ENCODE measurements around the gene RAB12.
A peak's percentile ranks its signal among the peaks of the same experiment; 100 is the strongest.

RAB12 gene, protein sequence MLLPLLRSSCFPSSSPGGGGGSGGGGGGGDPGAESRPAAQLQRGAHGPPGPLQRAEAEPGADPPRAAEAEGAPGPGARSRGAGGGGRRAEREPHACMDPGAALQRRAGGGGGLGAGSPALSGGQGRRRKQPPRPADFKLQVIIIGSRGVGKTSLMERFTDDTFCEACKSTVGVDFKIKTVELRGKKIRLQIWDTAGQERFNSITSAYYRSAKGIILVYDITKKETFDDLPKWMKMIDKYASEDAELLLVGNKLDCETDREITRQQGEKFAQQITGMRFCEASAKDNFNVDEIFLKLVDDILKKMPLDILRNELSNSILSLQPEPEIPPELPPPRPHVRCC

DNA sequence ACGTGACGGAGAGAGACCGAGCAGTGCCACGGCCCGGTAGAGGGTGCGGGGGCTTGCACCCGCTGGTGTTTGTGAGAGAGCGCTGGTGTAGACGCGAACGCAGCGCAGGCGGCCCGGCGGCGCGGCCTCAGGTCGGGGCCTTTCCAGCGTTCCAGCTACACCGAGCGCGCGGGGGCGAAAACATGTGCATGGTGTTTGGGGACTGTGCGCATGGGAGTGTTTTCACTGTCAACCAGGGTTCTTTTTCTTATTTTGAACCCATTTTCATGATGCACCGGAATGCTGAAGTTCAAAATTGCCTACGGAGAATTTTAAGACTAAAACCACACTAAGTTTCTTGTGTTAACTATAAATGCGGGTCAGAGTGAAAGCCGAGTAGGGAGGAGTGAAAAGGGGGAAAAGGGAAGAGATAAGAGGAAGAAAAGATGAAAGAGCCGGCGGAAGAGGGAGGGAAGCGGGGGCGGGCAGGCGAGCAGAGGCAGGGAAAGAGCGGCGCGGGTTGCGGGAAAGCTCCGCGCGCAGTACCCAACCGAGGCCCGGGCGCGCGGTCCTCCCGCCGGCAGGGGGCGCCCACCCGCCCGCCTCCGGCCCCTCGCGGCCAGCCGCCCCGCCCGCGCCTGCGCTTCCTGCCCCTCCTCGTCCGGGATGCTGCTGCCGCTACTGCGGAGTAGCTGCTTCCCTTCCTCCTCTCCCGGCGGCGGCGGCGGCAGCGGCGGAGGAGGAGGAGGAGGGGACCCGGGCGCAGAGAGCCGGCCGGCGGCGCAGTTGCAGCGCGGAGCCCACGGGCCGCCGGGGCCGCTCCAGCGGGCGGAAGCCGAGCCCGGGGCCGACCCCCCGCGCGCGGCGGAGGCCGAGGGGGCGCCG, at the start of gene RAB12:
RAB12 (plus strand) TSS at position 643 of the 864 bp plus-strand sequence; CDS start at position 646, 3 bp downstream.
- TF ChIP-seq, protein P1, sequence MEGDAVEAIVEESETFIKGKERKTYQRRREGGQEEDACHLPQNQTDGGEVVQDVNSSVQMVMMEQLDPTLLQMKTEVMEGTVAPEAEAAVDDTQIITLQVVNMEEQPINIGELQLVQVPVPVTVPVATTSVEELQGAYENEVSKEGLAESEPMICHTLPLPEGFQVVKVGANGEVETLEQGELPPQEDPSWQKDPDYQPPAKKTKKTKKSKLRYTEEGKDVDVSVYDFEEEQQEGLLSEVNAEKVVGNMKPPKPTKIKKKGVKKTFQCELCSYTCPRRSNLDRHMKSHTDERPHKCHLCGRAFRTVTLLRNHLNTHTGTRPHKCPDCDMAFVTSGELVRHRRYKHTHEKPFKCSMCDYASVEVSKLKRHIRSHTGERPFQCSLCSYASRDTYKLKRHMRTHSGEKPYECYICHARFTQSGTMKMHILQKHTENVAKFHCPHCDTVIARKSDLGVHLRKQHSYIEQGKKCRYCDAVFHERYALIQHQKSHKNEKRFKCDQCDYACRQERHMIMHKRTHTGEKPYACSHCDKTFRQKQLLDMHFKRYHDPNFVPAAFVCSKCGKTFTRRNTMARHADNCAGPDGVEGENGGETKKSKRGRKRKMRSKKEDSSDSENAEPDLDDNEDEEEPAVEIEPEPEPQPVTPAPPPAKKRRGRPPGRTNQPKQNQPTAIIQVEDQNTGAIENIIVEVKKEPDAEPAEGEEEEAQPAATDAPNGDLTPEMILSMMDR (IDR thresholded peaks at IDR 0.05), result peak; percentile 38

DNA sequence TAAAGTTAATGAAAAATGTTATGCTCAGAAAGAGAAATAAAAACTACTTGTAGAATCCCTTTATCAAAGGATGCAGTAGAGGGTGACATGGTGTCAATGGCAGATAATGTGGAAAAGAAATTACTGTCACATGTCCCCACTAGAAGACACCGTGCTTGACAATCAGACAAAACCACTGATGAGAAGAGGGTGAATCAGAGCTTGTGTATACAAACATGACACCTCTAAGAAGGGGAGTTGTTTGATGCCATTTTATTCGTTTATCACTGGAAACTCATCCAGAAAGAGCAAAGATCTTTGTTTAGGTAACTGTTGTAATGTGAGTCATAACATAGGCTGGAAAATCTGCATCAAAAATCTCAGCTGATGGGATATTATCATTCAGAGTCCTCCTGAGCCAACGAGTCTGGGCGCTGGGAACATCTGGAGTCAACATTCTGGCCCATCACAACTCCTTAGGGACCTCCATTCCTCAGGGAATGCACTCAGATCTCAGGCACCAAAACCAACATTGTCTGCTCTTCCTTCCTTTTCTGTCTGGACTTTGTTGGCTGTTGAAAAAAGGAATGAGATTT, 49.5 kb upstream of the RAB12 start:
- H3K27ac Mint-ChIP-seq, result no peak overlapping the region
- TF ChIP-seq, protein P1 (IDR thresholded peaks at IDR 0.05), result no peak

More for the DNA sequence above, at the start of gene RAB12:
- peaks cover 66% of the 10 kb centered on the region for H3K4me1 Mint-ChIP-seq
- peaks cover 14% of the 10 kb centered on the region for H3K36me3 Mint-ChIP-seq (ENCODE audit: low read depth)
- H3K9me3 Mint-ChIP-seq, result no peaks in the 10 kb centered on the region
- H3K4me3 Mint-ChIP-seq, result peak within 1 kb of the TSS; percentile 89
- DNase-seq, result peak; percentile 90
- peaks cover 10% of the 10 kb centered on the region for H3K27me3 Mint-ChIP-seq (ENCODE audit: low read depth, poor library complexity)
- H3K27ac Mint-ChIP-seq, result peak within 1 kb of the TSS; percentile 77

DNA sequence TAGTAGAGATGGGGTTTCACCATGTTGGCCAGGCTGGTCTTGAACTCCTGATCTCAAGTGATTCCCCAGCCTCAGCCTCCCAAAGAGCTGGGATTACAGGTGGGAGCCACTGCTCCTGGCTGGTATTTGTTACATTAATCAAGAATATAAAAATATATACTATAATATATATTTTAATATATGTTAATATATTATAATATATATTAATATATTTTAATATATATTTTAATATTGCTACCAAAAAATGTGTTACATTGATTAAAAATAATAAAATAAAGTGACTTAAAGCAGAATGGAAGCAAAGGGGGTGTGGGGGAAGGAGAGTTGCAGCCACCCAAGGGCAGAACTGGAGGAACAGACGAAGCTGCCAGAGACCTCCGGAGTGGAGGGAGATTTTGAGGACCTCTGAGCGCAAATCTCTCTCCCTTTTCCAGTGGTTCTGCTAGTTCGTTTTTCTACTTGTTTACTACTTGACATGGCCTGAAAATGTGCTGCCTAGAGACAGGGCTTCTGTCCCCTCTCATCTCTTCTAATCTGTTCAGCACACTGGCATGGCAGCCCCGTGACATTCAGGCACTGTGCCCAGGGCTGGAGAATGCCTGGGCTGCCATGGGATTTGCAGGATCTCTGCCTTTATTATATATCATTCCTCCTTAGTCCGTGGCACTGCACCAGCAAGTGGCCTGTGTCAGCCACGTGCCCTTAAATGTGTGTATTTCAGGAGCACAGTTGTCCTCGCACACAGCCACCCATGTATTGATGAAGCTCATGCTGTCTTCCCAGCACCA, 47.9 kb upstream of the RAB12 start:
- Mint-ChIP-seq H3K4me1 (peaks cover 8% of the 10 kb centered on the region), H3K4me3 (no peak overlapping the region), H3K27ac (no peak overlapping the region), H3K27me3 (ENCODE audit: low read depth, poor library complexity) (peaks cover 2% of the 10 kb centered on the region), H3K9me3 (peaks cover 3% of the 10 kb centered on the region), H3K36me3 (ENCODE audit: low read depth) (no peaks in the 10 kb centered on the region)
- no peak for DNase-seq
- TF ChIP-seq, protein P1 (IDR thresholded peaks at IDR 0.05), result no peak

More for the DNA sequence above, 49.5 kb upstream of the RAB12 start:
- Mint-ChIP-seq H3K4me3 (no peak overlapping the region), H3K27me3 (ENCODE audit: low read depth, poor library complexity) (peaks cover 7% of the 10 kb centered on the region), H3K4me1 (peaks cover 8% of the 10 kb centered on the region), H3K9me3 (peaks cover 3% of the 10 kb centered on the region), H3K36me3 (ENCODE audit: low read depth) (no peaks in the 10 kb centered on the region)
- no peak for DNase-seq

DNA sequence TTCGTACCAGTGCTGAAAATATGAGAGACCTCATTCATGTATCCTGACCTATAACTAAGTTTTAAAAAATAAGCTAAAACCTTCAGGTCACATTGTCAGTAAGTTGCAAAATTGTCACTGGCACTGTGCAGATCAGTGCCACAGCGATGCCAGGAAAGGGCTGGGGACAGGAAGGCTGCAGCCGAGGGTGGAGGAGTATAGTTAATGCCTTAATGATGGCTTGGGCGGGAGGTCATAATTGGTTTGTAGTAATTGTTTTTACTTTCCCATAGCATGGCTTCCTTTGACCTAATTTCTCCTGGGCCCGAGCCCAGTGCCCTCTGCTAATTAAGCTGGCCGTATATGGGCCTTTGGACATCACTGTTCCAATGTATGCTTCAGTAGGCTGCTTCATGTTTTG, 47.2 kb upstream of the RAB12 start:
- no peak overlapping the region for H3K4me3 Mint-ChIP-seq
- H3K27me3 Mint-ChIP-seq (ENCODE audit: low read depth, poor library complexity), result no peaks in the 10 kb centered on the region
- H3K9me3 Mint-ChIP-seq, result peaks cover 3% of the 10 kb centered on the region
- H3K36me3 Mint-ChIP-seq (ENCODE audit: low read depth), result no peaks in the 10 kb centered on the region
- H3K4me1 Mint-ChIP-seq, result peaks cover 8% of the 10 kb centered on the region
- TF ChIP-seq, protein P1 (IDR thresholded peaks at IDR 0.05), result no peak
- H3K27ac Mint-ChIP-seq, result no peak overlapping the region
- no peak for DNase-seq

DNA sequence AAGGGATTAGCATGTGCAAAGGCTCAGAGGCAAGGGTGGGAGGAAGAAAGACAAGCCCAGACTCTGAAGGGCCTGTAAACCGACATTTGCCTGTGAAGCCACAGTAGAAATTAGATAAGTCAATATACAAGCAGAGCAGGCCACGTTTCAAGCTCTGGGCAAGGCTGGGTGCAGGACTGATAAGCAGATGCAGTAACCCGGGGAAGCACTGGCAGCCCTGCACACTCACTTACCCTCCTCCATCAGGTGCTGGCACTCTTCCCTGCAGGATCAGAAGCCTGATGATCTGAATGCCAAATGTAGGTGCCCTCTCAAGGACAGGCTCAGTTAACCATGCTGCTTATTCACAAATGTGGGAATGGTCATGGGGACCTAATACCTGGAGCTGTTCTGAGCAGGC, 46.3 kb upstream of the RAB12 start:
- Mint-ChIP-seq H3K4me1 (peaks cover 8% of the 10 kb centered on the region), H3K36me3 (ENCODE audit: low read depth) (no peaks in the 10 kb centered on the region), H3K4me3 (no peak overlapping the region), H3K27me3 (ENCODE audit: low read depth, poor library complexity) (no peaks in the 10 kb centered on the region), H3K27ac (no peak overlapping the region), H3K9me3 (peaks cover 3% of the 10 kb centered on the region)
- DNase-seq, result no peak
- TF ChIP-seq, protein P1 (IDR thresholded peaks at IDR 0.05), result no peak

Data from nephron progenitor cell (in vitro differentiated cells).